ENCODE data around the gene CEP78.

- TF ChIP-seq, protein P1, sequence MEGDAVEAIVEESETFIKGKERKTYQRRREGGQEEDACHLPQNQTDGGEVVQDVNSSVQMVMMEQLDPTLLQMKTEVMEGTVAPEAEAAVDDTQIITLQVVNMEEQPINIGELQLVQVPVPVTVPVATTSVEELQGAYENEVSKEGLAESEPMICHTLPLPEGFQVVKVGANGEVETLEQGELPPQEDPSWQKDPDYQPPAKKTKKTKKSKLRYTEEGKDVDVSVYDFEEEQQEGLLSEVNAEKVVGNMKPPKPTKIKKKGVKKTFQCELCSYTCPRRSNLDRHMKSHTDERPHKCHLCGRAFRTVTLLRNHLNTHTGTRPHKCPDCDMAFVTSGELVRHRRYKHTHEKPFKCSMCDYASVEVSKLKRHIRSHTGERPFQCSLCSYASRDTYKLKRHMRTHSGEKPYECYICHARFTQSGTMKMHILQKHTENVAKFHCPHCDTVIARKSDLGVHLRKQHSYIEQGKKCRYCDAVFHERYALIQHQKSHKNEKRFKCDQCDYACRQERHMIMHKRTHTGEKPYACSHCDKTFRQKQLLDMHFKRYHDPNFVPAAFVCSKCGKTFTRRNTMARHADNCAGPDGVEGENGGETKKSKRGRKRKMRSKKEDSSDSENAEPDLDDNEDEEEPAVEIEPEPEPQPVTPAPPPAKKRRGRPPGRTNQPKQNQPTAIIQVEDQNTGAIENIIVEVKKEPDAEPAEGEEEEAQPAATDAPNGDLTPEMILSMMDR (IDR thresholded peaks at IDR 0.05) = no peak
- peak; percentile 76 for TF ChIP-seq POLR2A (IDR thresholded peaks at IDR 0.05)
These were observed 61.2 kb downstream of the CEP78 start, which contains the start of gene PSAT1 for GRCh38 chr9:78296893-78297671.

All from right lobe of liver (tissue), 4 donors.